GM18858 (cell line): ENCODE results near the gene NIT2.

Experiments
- ATAC-seq: cut with Tn5 transposase; IDR thresholded peaks from one replicate; pipeline ENCODE4 v1.9.1; 2021; ENCODE audit not compliant: unreplicated experiment

Gene NIT2

GRCh38 chr3:100395679-100396431 lies 61.3 kb downstream of the NIT2 start:
- ATAC-seq, result no peak

- ATAC-seq, result no peak
Observed at GRCh38 chr3:100396967-100397366, 62.4 kb downstream of the NIT2 start.

- no peak for ATAC-seq
Observed at GRCh38 chr3:100399341-100400071, 64.9 kb downstream of the NIT2 start.

- ATAC-seq, result no peak
Observed at GRCh38 chr3:100400419-100400779, 65.8 kb downstream of the NIT2 start.

GRCh38 chr3:100400780-100401673 lies 66.5 kb downstream of the NIT2 start, which contains the start of the genes LNP1 and TOMM70:
LNP1 (plus strand) TSS chr3:100401539; CDS start chr3:100429730, 28,191 bp downstream.
TOMM70 (minus strand) TSS chr3:100401089; CDS start chr3:100400949, 140 bp downstream.
- ATAC-seq, result peak; percentile 73

GRCh38 chr3:100401674-100402041 lies 67.1 kb downstream of the NIT2 start:
- ATAC-seq, result peak; percentile 8

- no peak for ATAC-seq
Observed at GRCh38 chr3:100402256-100402655, 67.7 kb downstream of the NIT2 start.

- no peak for ATAC-seq
Observed at GRCh38 chr3:100402891-100403290, 68.3 kb downstream of the NIT2 start.

- no peak for ATAC-seq
Observed at GRCh38 chr3:100403362-100404249, 69.0 kb downstream of the NIT2 start.

- no peak for ATAC-seq
Observed at GRCh38 chr3:100404250-100404548, 69.6 kb downstream of the NIT2 start.

- no peak for ATAC-seq
Observed at GRCh38 chr3:100407164-100407563, 72.6 kb downstream of the NIT2 start.

- ATAC-seq, result no peak
Observed at GRCh38 chr3:100407977-100408532, 73.5 kb downstream of the NIT2 start.
